Astrocyte of the hippocampus (primary cell): ENCODE data around the gene SHOX.
"Not testable (repeated sequence)": the region's sequence is repeated elsewhere in the genome, so short reads cannot be mapped to it uniquely, and the experiment has no call there.

Experiments
- DNase-seq: peaks from one replicate; pipeline ENCODE4 v3.0.0; 2011; ENCODE audit warnings: low read depth, low spot score

Gene SHOX

DNA sequence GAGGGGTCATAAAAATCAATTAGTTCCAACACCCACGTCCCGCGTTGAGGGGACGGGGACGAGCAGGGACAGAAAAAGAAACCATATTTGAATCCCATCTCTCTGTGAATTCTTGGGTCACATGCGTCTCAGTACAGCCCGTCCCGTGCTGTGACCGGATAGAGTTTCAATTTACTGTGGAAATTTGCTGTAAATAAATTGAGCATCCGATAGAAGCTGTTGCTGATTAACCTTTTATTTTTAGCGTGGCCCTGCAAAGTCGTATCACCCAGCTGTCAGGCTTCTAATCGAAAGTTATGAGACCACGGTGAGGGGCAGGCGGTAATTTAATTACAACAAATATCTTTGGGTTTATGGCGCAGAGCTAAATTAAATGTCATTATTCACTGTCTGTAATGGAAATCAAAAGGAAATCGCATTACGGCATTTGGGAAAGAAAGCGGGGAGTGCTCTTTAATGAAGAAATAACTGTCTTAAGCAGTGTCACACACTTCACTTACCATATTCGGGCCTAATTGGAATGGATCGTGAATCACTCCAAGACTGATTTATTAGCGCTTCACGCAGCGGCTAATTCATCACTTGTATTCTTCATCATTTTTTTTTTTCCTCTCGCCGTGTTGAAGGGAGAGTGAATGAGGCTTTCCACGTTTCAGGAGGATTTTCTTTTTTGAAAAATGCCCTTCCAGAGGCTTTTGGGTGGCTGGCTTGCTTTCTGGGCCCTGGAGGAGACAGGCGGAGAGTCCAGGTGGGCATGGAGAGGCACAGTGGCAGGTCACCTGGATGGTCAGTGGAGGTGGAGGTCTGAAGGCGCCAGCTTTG is 7.3 kb downstream of the SHOX start:
- DNase-seq: no peak

DNA sequence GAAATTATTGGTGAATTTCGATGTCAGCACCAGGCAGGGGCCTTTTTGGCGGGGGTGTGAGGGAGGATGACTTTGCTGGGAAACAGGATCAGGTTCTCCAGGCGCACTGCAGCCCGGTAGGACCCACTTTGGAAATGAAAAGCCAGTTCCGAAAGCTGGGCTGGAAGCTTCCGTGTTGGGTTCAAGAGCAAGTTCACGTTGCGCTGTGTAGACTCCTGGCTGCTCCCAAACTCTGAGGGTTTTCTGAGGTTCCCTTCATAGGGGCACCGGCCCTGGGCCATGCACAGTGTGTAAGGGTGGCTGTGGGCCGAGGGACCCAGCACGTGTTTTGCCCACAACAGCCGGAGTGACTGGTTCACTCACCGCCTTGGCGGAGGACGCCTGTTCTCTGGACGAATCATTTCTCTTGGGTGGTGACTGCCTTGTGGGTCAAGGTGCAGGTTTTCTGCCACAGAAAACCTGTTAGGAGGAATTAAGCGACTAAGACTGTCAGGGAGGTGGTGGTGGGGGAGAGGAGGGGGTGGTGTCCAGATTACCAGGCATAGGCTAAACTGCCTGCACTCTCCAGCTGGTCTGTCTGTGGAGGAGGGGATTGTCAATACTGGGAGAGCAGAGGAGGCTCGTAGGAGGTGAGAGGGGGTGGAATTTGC is 8.0 kb downstream of the SHOX start:
- no peak for DNase-seq

DNA sequence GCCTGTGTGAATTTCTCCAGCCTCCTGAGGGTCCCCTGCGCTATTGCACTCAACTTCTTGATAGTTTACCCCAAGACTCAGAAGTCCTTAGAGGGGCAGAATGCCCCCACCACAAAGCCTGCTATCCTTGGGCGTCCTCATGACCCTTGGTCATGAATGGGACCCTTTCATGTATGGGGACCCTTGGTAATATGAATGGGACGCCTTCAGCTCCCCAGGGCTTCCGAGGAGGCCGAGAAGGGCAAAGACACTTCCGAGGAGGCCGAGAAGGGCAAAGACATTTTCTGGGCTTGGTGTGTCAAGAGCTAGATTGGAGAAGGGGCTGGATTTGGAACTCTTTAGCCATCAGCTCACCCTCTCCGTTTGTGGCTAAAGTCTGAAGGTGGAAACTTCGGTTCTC is 8.6 kb downstream of the SHOX start:
- DNase-seq: no peak

- DNase-seq: no peak
Observed at GRCh38 chrX:640641-641040, 10.1 kb downstream of the SHOX start.

DNA sequence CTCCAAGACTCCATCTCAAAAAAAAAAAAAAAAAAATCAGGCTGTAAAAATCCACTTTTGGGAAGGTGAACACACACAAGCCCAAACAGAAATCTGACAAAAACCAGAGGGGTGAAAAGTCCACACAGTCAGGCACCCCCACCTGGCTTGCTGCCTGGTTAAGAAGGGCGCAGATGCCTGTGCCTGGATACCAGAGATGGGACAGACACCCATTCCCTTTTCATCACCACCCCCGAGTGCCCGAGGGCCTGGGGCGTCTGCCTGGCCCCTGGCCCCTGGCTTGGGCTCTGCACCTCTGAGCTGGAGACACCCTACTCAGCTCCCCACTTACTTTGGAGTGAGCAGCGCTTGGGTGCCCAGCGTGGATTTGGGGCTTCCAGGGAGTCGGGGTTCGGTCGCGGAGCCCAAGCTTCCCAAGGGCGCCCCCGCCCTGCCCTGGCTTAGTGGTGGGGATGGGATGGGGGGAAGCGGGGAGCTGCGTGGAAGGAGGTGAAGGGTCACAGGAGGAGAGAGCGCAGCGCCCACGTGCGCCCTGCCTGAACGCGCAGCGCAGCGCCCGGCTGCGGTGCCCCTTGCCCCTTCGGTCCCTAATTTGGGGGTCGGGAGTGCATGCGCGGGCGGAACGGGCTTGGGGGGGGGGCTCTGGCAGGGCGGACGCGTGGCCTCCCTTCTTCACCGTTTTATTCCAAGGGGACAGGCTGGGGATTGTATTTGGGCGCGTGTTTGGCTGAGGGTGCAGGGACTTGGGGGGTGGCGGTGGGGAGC is 11.3 kb downstream of the SHOX start:
- DNase-seq: no peak

DNA sequence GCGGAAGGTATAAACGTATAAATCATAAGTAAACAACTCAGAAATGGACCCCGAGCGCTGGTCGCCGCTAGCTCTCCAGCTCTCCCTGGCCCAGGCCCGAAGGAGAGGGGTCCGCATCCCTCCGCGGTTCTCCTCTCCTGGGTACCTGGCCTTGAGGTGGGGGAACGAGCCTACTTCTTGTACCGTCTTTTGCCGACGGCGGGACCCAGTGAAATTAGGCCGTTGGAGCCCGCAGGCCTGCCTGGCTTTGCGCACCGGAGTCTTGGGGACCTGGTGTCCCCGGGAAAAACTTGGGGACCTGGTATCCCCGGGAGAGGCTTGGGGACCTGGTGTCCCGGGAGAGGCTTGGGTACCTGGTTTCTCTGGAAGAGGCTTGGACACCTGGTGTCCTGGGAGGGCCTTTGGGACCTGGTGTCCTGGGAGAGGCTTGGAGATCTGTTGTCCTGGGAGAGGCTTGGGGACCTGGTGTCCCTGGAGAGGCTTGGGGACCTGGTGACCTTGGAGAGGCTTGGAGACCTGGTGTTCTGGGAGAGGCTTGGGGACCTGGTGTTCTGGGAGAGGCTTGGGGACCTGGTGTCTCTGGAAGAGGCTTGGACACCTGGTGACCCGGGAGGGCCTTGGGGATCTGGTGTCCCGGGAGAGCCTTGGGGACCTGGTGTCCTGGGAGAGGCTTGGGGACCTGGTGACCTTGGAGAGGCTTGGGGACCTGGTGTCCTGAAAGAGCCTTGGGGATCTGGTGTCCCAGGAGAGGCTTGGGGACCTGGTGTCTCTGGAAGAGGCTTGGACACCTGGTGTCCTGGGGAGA is 12.0 kb downstream of the SHOX start:
- DNase-seq: no peak

DNA sequence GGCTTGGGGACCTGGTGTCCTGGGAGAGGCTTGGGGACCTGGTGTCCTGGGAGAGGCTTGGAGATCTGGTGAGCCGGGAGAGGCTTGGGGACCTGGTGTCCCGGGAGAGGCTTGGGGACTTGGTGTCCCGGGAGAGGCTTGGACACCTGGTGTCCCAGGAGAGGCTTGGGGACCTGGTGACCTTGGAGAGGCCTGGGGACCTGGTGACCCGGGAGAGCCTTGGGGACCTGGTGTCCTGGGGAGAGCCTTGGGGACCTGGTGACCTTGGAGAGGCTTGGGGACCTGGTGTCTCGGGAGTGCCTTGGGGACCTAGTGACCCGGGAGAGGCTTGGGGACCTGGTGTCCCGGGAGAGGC is 12.6 kb downstream of the SHOX start:
- DNase-seq: no peak

GRCh38 chrX:643911-644303 is 13.3 kb downstream of the SHOX start:
- DNase-seq: no peak

GRCh38 chrX:644304-645281 is 14.0 kb downstream of the SHOX start:
- no peak for DNase-seq

DNA sequence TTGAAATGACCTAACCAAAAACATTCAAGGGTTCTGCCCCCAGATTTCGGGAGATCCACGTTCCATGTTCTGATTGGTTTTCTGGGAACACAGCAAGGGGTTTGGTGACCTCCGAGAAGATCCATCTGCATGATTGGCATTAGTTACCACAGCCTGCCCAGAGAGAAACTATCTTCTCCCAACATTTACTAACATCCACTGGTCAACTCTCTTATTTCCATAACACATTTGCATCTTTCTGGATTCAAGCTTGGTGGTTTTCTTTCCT is 15.6 kb downstream of the SHOX start:
- no peak for DNase-seq

- DNase-seq: no peak
Observed at GRCh38 chrX:646796-647195, 16.2 kb downstream of the SHOX start.

DNA sequence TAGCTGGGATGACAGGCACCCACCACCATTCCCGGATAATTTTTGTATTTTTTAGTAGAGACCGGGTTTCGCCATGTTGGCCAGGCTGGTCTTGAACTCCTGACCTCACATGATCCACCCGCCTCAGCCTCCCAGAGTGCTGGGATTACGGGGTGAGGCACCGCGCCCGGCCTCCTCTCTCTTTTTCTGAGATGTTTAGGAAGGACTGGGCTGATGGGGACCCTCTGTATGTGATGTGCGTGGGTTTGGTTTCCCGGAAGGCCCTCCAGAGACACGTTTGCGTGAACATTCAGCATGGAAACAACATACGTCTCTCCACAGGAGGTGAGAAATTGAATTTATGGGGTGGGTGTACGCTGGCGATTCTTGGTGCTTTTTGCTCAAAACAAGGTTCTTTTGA is 18.6 kb downstream of the SHOX start:
- no peak for DNase-seq

DNA sequence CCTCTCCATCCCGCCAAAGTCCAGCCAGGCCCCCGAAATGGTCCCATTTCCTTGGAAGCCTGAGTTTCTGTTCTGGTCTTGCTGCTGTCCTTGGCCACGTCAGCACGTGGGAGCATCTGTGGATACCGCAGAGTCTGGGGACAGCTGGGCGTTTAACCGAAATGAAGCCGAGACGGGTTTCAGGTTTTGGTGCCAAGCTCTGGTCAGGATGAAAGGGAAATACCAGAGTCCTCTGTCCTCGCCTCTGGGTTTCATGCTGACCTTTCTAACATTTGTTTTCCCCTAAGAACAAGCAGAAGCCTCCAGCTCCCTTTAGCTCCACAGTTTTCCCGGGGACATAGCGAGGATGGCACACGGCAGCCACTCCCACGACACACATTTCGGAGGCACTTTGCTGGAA is 19.7 kb downstream of the SHOX start:
- no peak for DNase-seq

DNA sequence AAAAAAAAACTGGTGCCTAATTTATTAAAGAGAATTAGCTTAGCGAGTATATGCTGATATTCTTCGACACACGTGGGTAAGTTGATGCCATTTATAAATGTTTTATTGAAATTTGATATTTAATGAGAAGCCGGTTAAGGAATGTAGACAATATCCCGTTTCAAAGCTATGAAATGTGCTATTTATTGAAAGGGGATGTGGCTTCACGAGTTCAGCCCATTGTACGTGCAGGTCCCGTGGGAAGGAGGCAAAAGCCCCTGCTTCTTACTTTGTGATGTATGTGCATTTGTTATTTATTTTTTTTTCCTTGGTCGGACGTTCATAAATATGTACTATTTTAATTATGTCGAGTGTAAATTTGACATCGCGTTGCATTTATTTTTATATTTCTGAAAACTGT is 20.2 kb downstream of the SHOX start:
- no peak for DNase-seq

- not testable (repeated sequence) for DNase-seq
Observed at GRCh38 chrX:651922-652321, 21.3 kb downstream of the SHOX start.

GRCh38 chrX:652341-652741 is 21.8 kb downstream of the SHOX start:
- no peak for DNase-seq

GRCh38 chrX:653306-653705 is 22.7 kb downstream of the SHOX start:
- no peak for DNase-seq

GRCh38 chrX:661154-661553 is 30.6 kb downstream of the SHOX start:
- DNase-seq: no peak

- DNase-seq: no peak
Observed at GRCh38 chrX:662126-662525, 31.5 kb downstream of the SHOX start.

DNA sequence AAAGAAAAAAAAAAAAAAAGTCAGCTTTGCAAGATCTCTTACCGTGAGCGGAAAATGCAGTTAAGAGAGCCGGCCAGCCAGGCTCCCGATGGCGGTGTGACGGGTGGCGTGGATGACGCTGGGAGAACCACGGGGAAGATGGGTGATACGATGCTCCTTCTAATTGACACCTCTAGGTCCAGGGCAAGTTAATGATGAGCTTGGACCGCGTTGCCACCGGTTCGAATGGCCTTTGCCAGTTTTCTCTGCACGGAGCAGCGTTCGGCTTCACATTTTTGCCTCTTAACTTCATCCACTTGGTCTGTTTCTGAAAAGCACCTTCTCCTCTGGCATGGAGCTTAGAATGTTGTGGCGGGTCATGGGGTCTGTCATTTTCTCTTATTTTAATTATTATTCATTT is 33.2 kb downstream of the SHOX start:
- no peak for DNase-seq
